ENCODE data around the gene FAM53B. TPM values are rescaled to one million over a fixed set of nuclear protein-coding genes. Genes with fewer than 3 reads are reported as not detected.

Gene FAM53B
- total RNA-seq, 4 donors from 2014 or later = 140 to 253 (median 192) TPM

- H3K27me3 ChIP-seq = no peaks in the 10 kb centered on the region
- intact Hi-C loops (cut with DNase I; ENCODE audit: low total_unique reads) (loop anchor here (2.0 to 5.0 kb wide), 3 partner anchors 27 to 224 kb away; no protein-coding TSS in a partner anchor), in situ Hi-C loops (cut with MboI; ENCODE audit: low sequenced_read_pairs in 4 of 4) (no loop called here)
- peak; percentile 69 to 83 for ATAC-seq
- peaks cover 63 to 95% of the 10 kb centered on the region in 2 donors for H3K4me1 ChIP-seq
- H3K36me3 ChIP-seq = peaks cover 0 to 15% of the 10 kb centered on the region in 2 donors
- TF ChIP-seq CTCF (IDR thresholded peaks at IDR 0.05 in 4 of 5, conservative IDR thresholded peaks at IDR 0.05 in 1 of 5) (no peak), POLR2A (IDR thresholded peaks at IDR 0.05) (peak; percentile 64 to 78)
- H3K27ac ChIP-seq = peak overlapping the region; percentile 93 to 98 (median 96)
- H3K4me3 ChIP-seq = no peak overlapping the region
- peak; percentile 87 to 91 for DNase-seq
- H3K9me3 ChIP-seq = no peaks in the 10 kb centered on the region
Measured at GRCh38 chr10:124693396-124693795, 50.8 kb downstream of the FAM53B start.

- in situ Hi-C loops (cut with MboI; ENCODE audit: low sequenced_read_pairs in 4 of 4) = no loop called here
- Histone ChIP-seq H3K4me3 (no peak overlapping the region), H3K9me3 (no peaks in the 10 kb centered on the region), H3K27me3 (no peaks in the 10 kb centered on the region), H3K4me1 (peaks cover 63 to 95% of the 10 kb centered on the region in 2 donors), H3K27ac (peak overlapping the region; percentile 93 to 98 (median 96)), H3K36me3 (peaks cover 0 to 15% of the 10 kb centered on the region in 2 donors)
- ATAC-seq (no peak), DNase-seq (no peak)
- no peak for TF ChIP-seq CTCF (IDR thresholded peaks at IDR 0.05 in 4 of 5, conservative IDR thresholded peaks at IDR 0.05 in 1 of 5)
- no peak for TF ChIP-seq POLR2A (IDR thresholded peaks at IDR 0.05)
- intact Hi-C loops (cut with DNase I; ENCODE audit: low total_unique reads) = loop anchor here (2.0 to 5.0 kb wide), 3 partner anchors 29 to 225 kb away; no protein-coding TSS in a partner anchor
Measured at GRCh38 chr10:124692100-124692446, 52.1 kb downstream of the FAM53B start.

GRCh38 chr10:124691421-124692099 is 52.6 kb downstream of the FAM53B start:
- ATAC-seq = no peak

GRCh38 chr10:124691002-124691401 is 53.2 kb downstream of the FAM53B start:
- in situ Hi-C loops (cut with MboI; ENCODE audit: low sequenced_read_pairs in 4 of 4) = no loop called here
- no peak overlapping the region for H3K4me3 ChIP-seq
- no peak for DNase-seq
- H3K9me3 ChIP-seq = no peaks in the 10 kb centered on the region
- peaks cover 71 to 95% of the 10 kb centered on the region in 2 donors for H3K4me1 ChIP-seq
- intact Hi-C loops (cut with DNase I; ENCODE audit: low total_unique reads) = loop anchor here (5.0 kb wide), 1 partner anchor 226 kb away; no protein-coding TSS in a partner anchor
- ATAC-seq = no peak
- H3K36me3 ChIP-seq = peaks cover 0 to 12% of the 10 kb centered on the region in 2 donors
- H3K27me3 ChIP-seq = no peaks in the 10 kb centered on the region
- no peak for TF ChIP-seq POLR2A (IDR thresholded peaks at IDR 0.05)
- no peak for TF ChIP-seq CTCF (IDR thresholded peaks at IDR 0.05 in 4 of 5, conservative IDR thresholded peaks at IDR 0.05 in 1 of 5)
- peak overlapping the region; percentile 93 to 98 (median 96) for H3K27ac ChIP-seq

More at GRCh38 chr10:124691421-124692099, 52.6 kb downstream of the FAM53B start:
- Histone ChIP-seq H3K9me3 (no peaks in the 10 kb centered on the region), H3K4me3 (no peak overlapping the region), H3K36me3 (peaks cover 0 to 15% of the 10 kb centered on the region in 2 donors), H3K27ac (peak overlapping the region; percentile 93 to 98 (median 96)), H3K4me1 (peaks cover 65 to 95% of the 10 kb centered on the region in 2 donors), H3K27me3 (no peaks in the 10 kb centered on the region)
- TF ChIP-seq CTCF (IDR thresholded peaks at IDR 0.05 in 4 of 5, conservative IDR thresholded peaks at IDR 0.05 in 1 of 5) = no peak
- TF ChIP-seq POLR2A (IDR thresholded peaks at IDR 0.05) = no peak
- in situ Hi-C loops (cut with MboI; ENCODE audit: low sequenced_read_pairs in 4 of 4) = no loop called here
- intact Hi-C loops (cut with DNase I; ENCODE audit: low total_unique reads) = loop anchor here (2.0 to 5.0 kb wide), 3 partner anchors 29 to 226 kb away; no protein-coding TSS in a partner anchor
- no peak for DNase-seq

Measured in gastrocnemius medialis (tissue), 4 donors.